ENCODE data around the gene TPCN2. TPM values are rescaled to one million over a fixed set of nuclear protein-coding genes. Genes with fewer than 3 reads are reported as not detected.

TPCN2 gene
- total and polyA plus RNA-seq, 3 experiments from 2014 or later = 4.0 to 12.9 (median 12.3) TPM

DNA sequence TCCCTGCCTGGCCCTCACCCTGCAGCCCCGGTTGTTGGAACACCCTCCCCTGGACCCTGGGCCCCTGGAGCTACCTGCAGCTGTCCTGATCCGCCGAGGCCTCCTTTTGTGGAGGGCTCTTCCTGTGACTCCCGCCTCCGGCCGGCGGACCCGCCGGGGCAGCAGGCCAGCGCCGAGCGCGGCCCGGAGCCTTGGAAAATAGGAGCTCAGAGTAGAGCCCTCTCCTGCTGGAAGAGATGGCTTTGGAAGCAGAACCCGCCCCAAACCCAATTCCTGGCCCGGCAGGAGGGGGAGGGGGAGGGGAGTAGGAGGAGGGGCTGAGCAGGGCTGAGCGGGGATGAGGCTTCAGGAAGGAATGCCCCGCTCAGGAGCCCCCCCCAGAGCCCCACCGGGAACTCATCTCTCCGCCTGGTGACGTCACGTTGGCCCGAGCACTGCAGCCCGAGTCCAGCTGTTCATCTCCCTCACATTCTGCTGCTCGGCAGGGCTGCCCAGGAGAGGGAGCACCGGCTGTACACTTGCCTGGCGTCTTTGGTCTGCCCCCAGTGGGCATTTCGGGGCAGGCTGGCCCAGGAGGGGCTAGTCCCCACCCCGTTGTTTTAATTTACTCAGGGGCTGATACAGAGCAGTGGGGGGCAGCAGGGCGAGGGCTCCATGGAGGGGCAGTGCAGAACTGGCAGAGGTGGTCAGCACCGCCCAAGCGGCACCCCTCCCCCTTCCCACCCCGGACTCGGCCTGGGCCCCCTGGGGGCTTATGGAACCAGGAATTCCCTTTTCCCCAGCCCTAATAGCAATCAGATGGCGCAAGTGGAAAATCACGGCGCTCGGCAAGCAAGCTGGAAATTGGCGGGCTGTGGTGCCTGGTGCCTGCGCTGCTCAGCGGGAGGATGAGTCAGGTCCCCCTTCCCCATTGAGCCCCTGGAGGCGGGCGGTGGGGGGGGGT is 35.5 kb upstream of the TPCN2 start, which contains the start of gene MRGPRF:
TSS of gene MRGPRF (minus strand) at position 238 of the 943 bp plus-strand sequence. CDS start 3,345 bp downstream, outside the sequence.
- DNase-seq = no peak
- Histone ChIP-seq H3K4me1 (ENCODE audit: insufficient read depth, low read length) (peaks cover 5% of the 10 kb centered on the region), H3K4me3 (ENCODE audit: low read length) (no peak within 1 kb of the TSS), H3K9me3 (ENCODE audit: low read length) (no peaks in the 10 kb centered on the region), H3K36me3 (ENCODE audit: insufficient read depth, low read length) (no peaks in the 10 kb centered on the region), H3K27ac (ENCODE audit: low read depth, low read length) (no peak within 1 kb of the TSS), H3K27me3 (ENCODE audit: insufficient read depth, low read length, poor library complexity, severe bottlenecking) (peaks cover 15% of the 10 kb centered on the region)
- no peaks in the 10 kb centered on the region for H3K36me3 Mint-ChIP-seq
- H3K27me3 Mint-ChIP-seq = peaks cover 8 to 31% of the 10 kb centered on the region in 2 donors
- H3K9me3 Mint-ChIP-seq = no peaks in the 10 kb centered on the region
- no peak within 1 kb of the TSS for H3K4me3 Mint-ChIP-seq
- H3K4me1 Mint-ChIP-seq = peaks cover 0 to 3% (median 0%) of the 10 kb centered on the region in 3 donors
- ChIA-PET CTCF (no interaction called here), POLR2A (no interaction called here)
- H3K27ac Mint-ChIP-seq = no peak within 1 kb of the TSS

DNA sequence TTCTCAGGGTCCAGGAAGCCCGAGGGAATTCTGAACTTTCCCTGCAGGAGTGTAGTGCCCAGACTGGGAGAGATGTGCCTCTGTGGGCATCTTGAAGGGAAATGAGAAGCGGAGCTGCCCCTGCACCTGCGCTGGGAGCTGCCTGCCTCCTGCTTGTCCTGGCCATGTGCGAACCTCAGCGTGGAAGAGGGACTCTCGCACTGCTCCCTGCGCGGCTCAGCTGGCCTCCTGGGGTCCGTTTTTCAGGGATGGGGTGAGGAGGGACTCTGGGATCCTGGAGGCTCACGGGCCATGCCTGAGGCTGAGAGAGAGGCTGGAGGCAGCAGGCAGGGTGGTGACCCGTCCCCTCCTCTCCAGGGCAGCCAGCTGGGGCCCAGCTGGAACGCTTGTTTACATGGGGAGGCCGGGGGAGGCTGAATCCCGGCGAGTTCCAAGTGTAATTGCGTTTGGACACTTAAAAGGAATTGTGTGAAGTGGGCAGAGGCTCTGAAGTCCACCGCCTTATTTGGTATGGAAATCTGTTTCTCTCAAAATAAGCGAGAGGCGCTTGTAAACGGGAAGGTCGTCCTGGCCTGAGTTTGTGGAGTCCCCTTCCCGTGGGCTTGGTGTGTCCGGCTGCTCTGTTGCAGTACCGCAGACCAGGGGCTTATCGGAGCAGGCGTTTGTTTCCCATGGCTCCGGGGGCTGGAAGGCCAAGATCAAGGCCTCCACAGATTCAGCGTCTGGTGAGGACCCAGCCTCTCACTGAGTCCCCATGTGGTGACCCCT is 34.5 kb upstream of the TPCN2 start:
- Histone ChIP-seq H3K4me3 (ENCODE audit: low read length) (no peak overlapping the region), H3K36me3 (ENCODE audit: insufficient read depth, low read length) (no peaks in the 10 kb centered on the region), H3K4me1 (ENCODE audit: insufficient read depth, low read length) (peaks cover 5% of the 10 kb centered on the region), H3K9me3 (ENCODE audit: low read length) (no peaks in the 10 kb centered on the region), H3K27me3 (ENCODE audit: insufficient read depth, low read length, poor library complexity, severe bottlenecking) (peaks cover 15% of the 10 kb centered on the region), H3K27ac (ENCODE audit: low read depth, low read length) (no peak overlapping the region)
- H3K27me3 Mint-ChIP-seq = peaks cover 8 to 27% of the 10 kb centered on the region in 2 donors
- DNase-seq = no peak
- H3K36me3 Mint-ChIP-seq = no peaks in the 10 kb centered on the region
- H3K4me1 Mint-ChIP-seq = peaks cover 0 to 3% (median 0%) of the 10 kb centered on the region in 3 donors
- CTCF ChIA-PET = no interaction called here
- no peak overlapping the region for H3K4me3 Mint-ChIP-seq
- POLR2A ChIA-PET = no interaction called here
- H3K9me3 Mint-ChIP-seq = no peaks in the 10 kb centered on the region
- no peak overlapping the region for H3K27ac Mint-ChIP-seq

DNA sequence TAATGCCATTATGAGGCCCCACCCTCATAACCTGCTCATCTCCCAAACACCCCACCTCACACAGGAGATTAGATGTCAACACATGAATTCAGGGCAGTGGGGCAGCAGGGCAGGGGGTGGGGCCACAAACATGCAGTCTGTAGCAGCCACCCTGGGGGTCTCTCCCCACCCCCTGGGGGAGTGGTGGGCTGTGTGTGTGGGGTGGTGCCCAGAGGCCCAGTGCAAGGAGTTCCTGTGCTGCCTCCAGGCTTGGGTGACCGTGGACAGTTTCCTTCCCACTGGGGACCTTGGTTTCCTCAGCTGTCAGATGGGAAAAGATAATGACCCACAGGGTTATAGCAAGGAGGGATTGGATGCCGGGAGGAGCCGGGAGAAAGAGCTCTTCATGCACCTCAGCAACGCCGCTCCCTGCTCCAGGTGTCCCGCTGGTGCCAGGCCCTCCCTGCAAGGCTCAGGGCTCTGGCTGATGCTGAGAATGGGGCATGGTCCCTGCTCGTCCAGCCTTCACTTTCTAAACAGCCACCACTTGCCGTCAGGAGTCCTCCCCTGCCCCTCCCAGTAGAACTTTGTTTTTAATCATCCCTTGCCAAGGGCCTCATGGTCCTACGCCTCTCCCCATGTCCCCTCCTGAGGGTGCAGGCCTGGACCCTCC is 33.7 kb upstream of the TPCN2 start:
- peaks cover 8 to 22% of the 10 kb centered on the region in 2 donors for H3K27me3 Mint-ChIP-seq
- H3K27ac Mint-ChIP-seq = no peak overlapping the region
- H3K9me3 Mint-ChIP-seq = no peaks in the 10 kb centered on the region
- Histone ChIP-seq H3K9me3 (ENCODE audit: low read length) (no peaks in the 10 kb centered on the region), H3K4me1 (ENCODE audit: insufficient read depth, low read length) (peaks cover 5% of the 10 kb centered on the region), H3K4me3 (ENCODE audit: low read length) (no peak overlapping the region), H3K36me3 (ENCODE audit: insufficient read depth, low read length) (no peaks in the 10 kb centered on the region), H3K27ac (ENCODE audit: low read depth, low read length) (no peak overlapping the region), H3K27me3 (ENCODE audit: insufficient read depth, low read length, poor library complexity, severe bottlenecking) (peaks cover 15% of the 10 kb centered on the region)
- POLR2A ChIA-PET = no interaction called here
- CTCF ChIA-PET = no interaction called here
- no peak for DNase-seq
- H3K4me1 Mint-ChIP-seq = peaks cover 0 to 3% (median 0%) of the 10 kb centered on the region in 3 donors
- H3K4me3 Mint-ChIP-seq = no peak overlapping the region
- H3K36me3 Mint-ChIP-seq = no peaks in the 10 kb centered on the region

DNA sequence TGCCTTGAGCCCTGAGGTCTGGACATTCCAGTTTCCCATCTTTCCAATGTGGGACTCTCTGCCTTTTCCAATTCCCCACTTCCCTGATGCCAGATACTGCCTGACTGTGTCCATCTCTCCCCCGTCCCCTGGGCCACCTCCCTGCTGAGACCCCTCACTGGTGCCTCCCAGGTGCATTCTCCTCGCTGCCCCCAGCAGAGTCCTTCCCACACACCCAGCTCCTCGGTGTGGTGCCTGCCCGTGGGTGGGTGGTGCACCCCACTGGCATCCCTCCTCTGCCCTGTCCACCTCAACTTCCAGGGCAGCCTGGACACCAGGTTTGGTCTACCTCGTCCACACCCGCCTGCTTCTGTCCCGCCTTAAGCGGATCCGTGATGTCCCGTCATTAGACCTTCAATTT is 30.8 kb upstream of the TPCN2 start:
- Histone ChIP-seq H3K27ac (ENCODE audit: low read depth, low read length) (no peak overlapping the region), H3K27me3 (ENCODE audit: insufficient read depth, low read length, poor library complexity, severe bottlenecking) (peaks cover 6% of the 10 kb centered on the region), H3K4me1 (ENCODE audit: insufficient read depth, low read length) (peaks cover 5% of the 10 kb centered on the region), H3K4me3 (ENCODE audit: low read length) (no peak overlapping the region), H3K36me3 (ENCODE audit: insufficient read depth, low read length) (no peaks in the 10 kb centered on the region), H3K9me3 (ENCODE audit: low read length) (no peaks in the 10 kb centered on the region)
- no peaks in the 10 kb centered on the region for H3K36me3 Mint-ChIP-seq
- no peaks in the 10 kb centered on the region for H3K9me3 Mint-ChIP-seq
- CTCF ChIA-PET = interaction anchor here (0.6 kb wide), 1 partner anchor 64 kb away, joined by 3 read pairs; no protein-coding TSS in a partner anchor
- no peak for DNase-seq
- peak overlapping the region in 1 of 8 donors; percentile 70 for H3K27ac Mint-ChIP-seq
- POLR2A ChIA-PET = no interaction called here
- peaks cover 4 to 6% of the 10 kb centered on the region in 2 donors for H3K27me3 Mint-ChIP-seq
- H3K4me1 Mint-ChIP-seq = no peaks in the 10 kb centered on the region
- H3K4me3 Mint-ChIP-seq = no peak overlapping the region

DNA sequence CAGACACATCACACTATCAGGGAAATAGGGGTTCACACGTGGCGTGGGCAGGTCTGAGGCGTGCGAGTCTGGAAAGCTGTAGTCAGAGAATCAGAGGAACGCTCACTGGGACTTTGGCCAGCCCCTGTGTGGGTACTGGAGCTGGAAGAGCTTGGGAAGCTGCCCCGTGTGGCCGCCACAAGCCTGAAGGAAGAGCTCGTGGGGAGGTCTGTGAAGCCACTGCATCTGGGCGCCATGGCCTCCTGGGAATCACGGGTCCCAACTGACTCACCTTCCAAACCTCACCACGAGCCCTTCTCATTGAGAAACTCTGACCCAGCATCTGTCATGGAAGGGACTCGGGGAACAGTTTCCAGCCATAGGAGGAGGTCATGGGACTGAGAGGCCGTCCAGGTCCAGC is 29.8 kb upstream of the TPCN2 start:
- H3K36me3 ChIP-seq (ENCODE audit: insufficient read depth, low read length) = no peaks in the 10 kb centered on the region
- no peaks in the 10 kb centered on the region for H3K9me3 ChIP-seq (ENCODE audit: low read length)
- Mint-ChIP-seq H3K27me3 (peaks cover 4 to 6% of the 10 kb centered on the region in 2 donors), H3K4me3 (no peak overlapping the region), H3K9me3 (no peaks in the 10 kb centered on the region), H3K27ac (peak overlapping the region in 1 of 8 donors; percentile 7), H3K4me1 (no peaks in the 10 kb centered on the region), H3K36me3 (no peaks in the 10 kb centered on the region)
- no peak for DNase-seq
- ChIA-PET POLR2A (no interaction called here), CTCF (no interaction called here)
- no peak overlapping the region for H3K4me3 ChIP-seq (ENCODE audit: low read length)
- H3K27me3 ChIP-seq (ENCODE audit: insufficient read depth, low read length, poor library complexity, severe bottlenecking) = no peaks in the 10 kb centered on the region
- no peaks in the 10 kb centered on the region for H3K4me1 ChIP-seq (ENCODE audit: insufficient read depth, low read length)
- no peak overlapping the region for H3K27ac ChIP-seq (ENCODE audit: low read depth, low read length)

DNA sequence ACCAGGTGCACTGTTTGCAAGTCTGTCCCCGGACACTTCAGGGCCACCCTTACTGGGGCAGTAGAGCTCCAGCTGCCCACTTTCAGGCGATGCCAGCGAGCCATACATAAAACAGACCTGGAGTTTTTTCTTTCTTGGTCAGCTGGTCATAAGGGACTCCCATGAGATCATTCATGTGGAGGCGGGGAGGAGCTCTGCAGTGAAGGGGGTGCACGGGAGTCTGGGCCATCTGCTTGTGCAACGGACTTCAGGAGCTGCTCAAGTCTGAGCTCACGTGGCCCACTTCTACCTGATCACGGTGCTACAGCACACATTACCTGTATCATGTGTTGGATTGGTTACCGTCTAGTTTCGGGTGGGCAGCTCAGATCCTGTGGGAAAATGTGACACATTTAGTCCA is 26.5 kb upstream of the TPCN2 start:
- DNase-seq = no peak
- ChIA-PET CTCF (no interaction called here), POLR2A (no interaction called here)
- Mint-ChIP-seq H3K4me1 (no peaks in the 10 kb centered on the region), H3K27me3 (peaks cover 0 to 5% of the 10 kb centered on the region in 2 donors), H3K27ac (no peak overlapping the region), H3K9me3 (no peaks in the 10 kb centered on the region), H3K4me3 (no peak overlapping the region), H3K36me3 (no peaks in the 10 kb centered on the region)
- Histone ChIP-seq H3K27ac (ENCODE audit: low read depth, low read length) (no peak overlapping the region), H3K27me3 (ENCODE audit: insufficient read depth, low read length, poor library complexity, severe bottlenecking) (no peaks in the 10 kb centered on the region), H3K9me3 (ENCODE audit: low read length) (no peaks in the 10 kb centered on the region), H3K36me3 (ENCODE audit: insufficient read depth, low read length) (no peaks in the 10 kb centered on the region), H3K4me3 (ENCODE audit: low read length) (no peak overlapping the region), H3K4me1 (ENCODE audit: insufficient read depth, low read length) (no peaks in the 10 kb centered on the region)

DNA sequence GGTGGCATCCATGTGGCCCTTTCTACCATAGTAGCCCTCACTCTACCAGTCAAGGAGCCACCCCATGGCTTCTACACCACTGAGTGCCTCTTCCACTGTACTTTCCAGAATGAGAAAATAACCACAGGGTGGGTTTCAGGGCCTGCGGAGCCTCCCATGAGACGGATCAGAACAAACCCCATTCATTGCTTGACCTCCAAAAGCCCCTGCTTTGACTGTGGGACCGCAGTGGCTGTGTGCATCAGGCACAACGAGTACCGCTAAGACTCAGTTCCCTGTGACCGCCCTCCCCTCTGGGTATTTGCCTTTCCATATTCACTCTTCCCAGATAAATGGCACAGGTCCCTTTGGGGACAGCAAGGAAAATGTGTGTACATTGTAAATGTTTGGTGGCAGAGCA is 24.2 kb upstream of the TPCN2 start:
- Histone ChIP-seq H3K4me3 (ENCODE audit: low read length) (no peak overlapping the region), H3K4me1 (ENCODE audit: insufficient read depth, low read length) (no peaks in the 10 kb centered on the region), H3K27ac (ENCODE audit: low read depth, low read length) (no peak overlapping the region), H3K27me3 (ENCODE audit: insufficient read depth, low read length, poor library complexity, severe bottlenecking) (no peaks in the 10 kb centered on the region), H3K36me3 (ENCODE audit: insufficient read depth, low read length) (no peaks in the 10 kb centered on the region), H3K9me3 (ENCODE audit: low read length) (no peaks in the 10 kb centered on the region)
- ChIA-PET POLR2A (no interaction called here), CTCF (no interaction called here)
- Mint-ChIP-seq H3K27me3 (peaks cover 0 to 5% of the 10 kb centered on the region in 2 donors), H3K4me3 (no peak overlapping the region), H3K9me3 (no peaks in the 10 kb centered on the region), H3K36me3 (no peaks in the 10 kb centered on the region), H3K4me1 (no peaks in the 10 kb centered on the region), H3K27ac (no peak overlapping the region)
- no peak for DNase-seq
